Measurements from ENCODE around the gene NEUROD2.

DNA sequence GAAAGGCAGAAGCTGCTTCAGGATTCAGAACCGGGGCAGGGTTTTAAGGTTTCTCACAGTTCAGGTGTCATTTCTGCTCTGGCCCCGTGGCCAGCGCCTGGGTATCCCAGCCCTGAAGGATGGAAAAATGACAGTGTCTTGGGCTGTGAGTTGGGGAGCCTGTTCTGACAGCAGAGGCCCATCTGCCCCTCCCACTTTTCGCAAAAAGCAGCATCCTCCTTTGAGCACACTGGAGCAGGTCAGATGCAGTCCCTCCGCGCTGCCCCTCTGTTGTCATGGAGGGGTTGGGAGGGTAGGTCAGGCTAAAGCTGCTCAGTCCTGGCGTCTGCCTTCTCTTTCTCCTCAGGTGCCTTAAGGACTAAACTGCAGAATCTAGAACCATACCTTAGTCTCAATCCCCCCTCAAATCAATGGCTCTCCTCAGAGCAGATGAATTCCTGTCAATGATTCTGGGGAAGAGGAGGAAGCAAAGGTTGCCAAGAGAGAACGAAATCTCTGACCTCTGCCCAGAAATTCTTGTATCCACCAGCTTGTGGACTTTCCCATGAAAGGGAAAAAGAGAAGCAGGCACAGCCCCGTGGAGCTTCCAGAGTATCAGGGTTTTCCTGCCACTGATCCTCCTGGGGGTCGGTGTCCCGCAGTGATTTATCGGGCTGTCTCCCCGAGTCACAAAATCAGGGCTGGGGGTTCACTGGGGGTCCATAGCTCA is 7.3 kb downstream of the NEUROD2 start:
- TF ChIP-seq EZH2phosphoT487 (IDR thresholded peaks at IDR 0.05; ENCODE audit: borderline replicate concordance, low read length), result no peak
- TF ChIP-seq, protein P1, sequence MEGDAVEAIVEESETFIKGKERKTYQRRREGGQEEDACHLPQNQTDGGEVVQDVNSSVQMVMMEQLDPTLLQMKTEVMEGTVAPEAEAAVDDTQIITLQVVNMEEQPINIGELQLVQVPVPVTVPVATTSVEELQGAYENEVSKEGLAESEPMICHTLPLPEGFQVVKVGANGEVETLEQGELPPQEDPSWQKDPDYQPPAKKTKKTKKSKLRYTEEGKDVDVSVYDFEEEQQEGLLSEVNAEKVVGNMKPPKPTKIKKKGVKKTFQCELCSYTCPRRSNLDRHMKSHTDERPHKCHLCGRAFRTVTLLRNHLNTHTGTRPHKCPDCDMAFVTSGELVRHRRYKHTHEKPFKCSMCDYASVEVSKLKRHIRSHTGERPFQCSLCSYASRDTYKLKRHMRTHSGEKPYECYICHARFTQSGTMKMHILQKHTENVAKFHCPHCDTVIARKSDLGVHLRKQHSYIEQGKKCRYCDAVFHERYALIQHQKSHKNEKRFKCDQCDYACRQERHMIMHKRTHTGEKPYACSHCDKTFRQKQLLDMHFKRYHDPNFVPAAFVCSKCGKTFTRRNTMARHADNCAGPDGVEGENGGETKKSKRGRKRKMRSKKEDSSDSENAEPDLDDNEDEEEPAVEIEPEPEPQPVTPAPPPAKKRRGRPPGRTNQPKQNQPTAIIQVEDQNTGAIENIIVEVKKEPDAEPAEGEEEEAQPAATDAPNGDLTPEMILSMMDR (conservative IDR thresholded peaks at IDR 0.05; ENCODE audit: low read depth, low read length), result no peak
- no peak for TF ChIP-seq EZH2 (IDR thresholded peaks at IDR 0.05; ENCODE audit: low read length, unreplicated experiment)

Measured in PC-3 (cell line).